HG02763 (cell line): ENCODE measurements around the gene DLGAP4.

Experiments
- ATAC-seq: cut with Tn5 transposase; IDR thresholded peaks from one replicate; pipeline ENCODE4 v1.9.1; 2021; ENCODE audit warnings: mild to moderate bottlenecking, moderate library complexity; ENCODE audit not compliant: unreplicated experiment

Gene DLGAP4

GRCh38 chr20:36574366-36575135 lies 268.4 kb downstream of the DLGAP4 start:
- no peak for ATAC-seq

GRCh38 chr20:36576081-36576445 lies 269.9 kb downstream of the DLGAP4 start:
- ATAC-seq: no peak
